Effector memory CD4-positive, alpha-beta T cell (primary cell): ENCODE measurements around the gene SCGB3A2.

Source experiments
- DNase-seq, 3 donors: peaks; one replicate each; pipeline ENCODE4 v3.0.0-alpha.2; 2020
- H3K27ac ChIP-seq: 2 replicates; pipeline ENCODE4 v1.7.0; 2013; ENCODE audit warnings: mild to moderate bottlenecking, low read length, moderate library complexity; ENCODE audit not compliant: insufficient read depth, poor library complexity, severe bottlenecking
- H3K27me3 ChIP-seq: replicated peaks from 2 replicates; pipeline ENCODE4 v1.7.0; 2013; ENCODE audit warnings: mild to moderate bottlenecking, low read length; ENCODE audit not compliant: insufficient read depth, control insufficient read depth, poor library complexity, severe bottlenecking
- H3K36me3 ChIP-seq: 2 replicates; pipeline ENCODE4 v1.7.0; 2013; ENCODE audit warnings: mild to moderate bottlenecking, low read length, moderate library complexity; ENCODE audit not compliant: control insufficient read depth, insufficient read depth
- H3K4me1 ChIP-seq: 2 replicates; pipeline ENCODE4 v1.7.0; 2013; ENCODE audit warnings: low read length, mild to moderate bottlenecking; ENCODE audit not compliant: control insufficient read depth, insufficient read depth, poor library complexity, severe bottlenecking
- H3K4me3 ChIP-seq: 2 replicates; pipeline ENCODE4 v1.7.0; 2013; ENCODE audit warnings: low read length, low read depth, mild to moderate bottlenecking; ENCODE audit not compliant: insufficient read depth, poor library complexity, severe bottlenecking
- H3K9me3 ChIP-seq: 2 replicates; pipeline ENCODE4 v1.7.0; 2013; ENCODE audit warnings: mild to moderate bottlenecking, low read length, moderate library complexity; ENCODE audit not compliant: control insufficient read depth
- total RNA-seq, 3 donors: gene quantifications; one replicate each; lab custom pipeline; 2026; lab: John Stamatoyannopoulos, UW

Gene SCGB3A2
- 0 reads per million in 3 donors for total RNA-seq

- H3K4me3 ChIP-seq, result no peak within 1 kb of the TSS
- H3K36me3 ChIP-seq, result no peaks in the 10 kb centered on the region
- no peaks in the 10 kb centered on the region for H3K9me3 ChIP-seq
- no peak for DNase-seq
- no peaks in the 10 kb centered on the region for H3K4me1 ChIP-seq
- no peak within 1 kb of the TSS for H3K27ac ChIP-seq
- H3K27me3 ChIP-seq, result no peaks in the 10 kb centered on the region
These were observed at the start of gene SCGB3A2 for GRCh38 chr5:147878066-147878759. Gene SCGB3A2, plus strand, starts transcription at chr5:147878711. Its CDS starts 93 bp downstream, at chr5:147878804.

- no peaks in the 10 kb centered on the region for H3K4me1 ChIP-seq
- H3K9me3 ChIP-seq, result no peaks in the 10 kb centered on the region
- H3K36me3 ChIP-seq, result no peaks in the 10 kb centered on the region
- H3K27ac ChIP-seq, result no peak overlapping the region
- DNase-seq, result no peak
- H3K4me3 ChIP-seq, result no peak overlapping the region
- H3K27me3 ChIP-seq, result no peaks in the 10 kb centered on the region
These were observed 48.5 kb upstream of the SCGB3A2 start for GRCh38 chr5:147830035-147830434.

GRCh38 chr5:147831465-147831864 lies 47.0 kb upstream of the SCGB3A2 start, which contains the start of gene SPINK1:
Gene SPINK1, minus strand, starts transcription at chr5:147831671. Its CDS starts 94 bp downstream, at chr5:147831577.
- Histone ChIP-seq H3K27me3 (no peaks in the 10 kb centered on the region), H3K4me3 (no peak within 1 kb of the TSS), H3K36me3 (no peaks in the 10 kb centered on the region), H3K4me1 (no peaks in the 10 kb centered on the region), H3K27ac (no peak within 1 kb of the TSS), H3K9me3 (no peaks in the 10 kb centered on the region)
- no peak for DNase-seq

- no peak for DNase-seq
- H3K4me3 ChIP-seq, result no peak overlapping the region
- H3K4me1 ChIP-seq, result no peaks in the 10 kb centered on the region
- H3K9me3 ChIP-seq, result no peaks in the 10 kb centered on the region
- H3K27ac ChIP-seq, result no peak overlapping the region
- no peaks in the 10 kb centered on the region for H3K36me3 ChIP-seq
- H3K27me3 ChIP-seq, result no peaks in the 10 kb centered on the region
These were observed 46.0 kb upstream of the SCGB3A2 start for GRCh38 chr5:147832541-147832940.

- no peak for DNase-seq
- Histone ChIP-seq H3K9me3 (no peaks in the 10 kb centered on the region), H3K27me3 (no peaks in the 10 kb centered on the region), H3K36me3 (no peaks in the 10 kb centered on the region), H3K27ac (no peak overlapping the region), H3K4me3 (no peak overlapping the region), H3K4me1 (no peaks in the 10 kb centered on the region)
These were observed 43.1 kb upstream of the SCGB3A2 start for GRCh38 chr5:147835386-147835798.

GRCh38 chr5:147836439-147836838 lies 42.1 kb upstream of the SCGB3A2 start:
- no peaks in the 10 kb centered on the region for H3K4me1 ChIP-seq
- H3K27ac ChIP-seq, result no peak overlapping the region
- H3K27me3 ChIP-seq, result no peaks in the 10 kb centered on the region
- H3K9me3 ChIP-seq, result no peaks in the 10 kb centered on the region
- no peak for DNase-seq
- no peak overlapping the region for H3K4me3 ChIP-seq
- H3K36me3 ChIP-seq, result no peaks in the 10 kb centered on the region

GRCh38 chr5:147842869-147843268 lies 35.6 kb upstream of the SCGB3A2 start:
- no peaks in the 10 kb centered on the region for H3K9me3 ChIP-seq
- H3K27me3 ChIP-seq, result no peaks in the 10 kb centered on the region
- no peak for DNase-seq
- no peaks in the 10 kb centered on the region for H3K36me3 ChIP-seq
- no peak overlapping the region for H3K27ac ChIP-seq
- H3K4me1 ChIP-seq, result no peaks in the 10 kb centered on the region
- no peak overlapping the region for H3K4me3 ChIP-seq

- no peaks in the 10 kb centered on the region for H3K9me3 ChIP-seq
- H3K27me3 ChIP-seq, result no peaks in the 10 kb centered on the region
- H3K27ac ChIP-seq, result no peak overlapping the region
- no peak overlapping the region for H3K4me3 ChIP-seq
- no peak for DNase-seq
- no peaks in the 10 kb centered on the region for H3K4me1 ChIP-seq
- no peaks in the 10 kb centered on the region for H3K36me3 ChIP-seq
These were observed 33.7 kb upstream of the SCGB3A2 start for GRCh38 chr5:147844846-147845245.

GRCh38 chr5:147845618-147846017 lies 32.9 kb upstream of the SCGB3A2 start:
- Histone ChIP-seq H3K27ac (no peak overlapping the region), H3K36me3 (no peaks in the 10 kb centered on the region), H3K27me3 (no peaks in the 10 kb centered on the region), H3K4me1 (no peaks in the 10 kb centered on the region), H3K4me3 (no peak overlapping the region), H3K9me3 (no peaks in the 10 kb centered on the region)
- no peak for DNase-seq

- H3K27me3 ChIP-seq, result no peaks in the 10 kb centered on the region
- no peaks in the 10 kb centered on the region for H3K9me3 ChIP-seq
- no peaks in the 10 kb centered on the region for H3K36me3 ChIP-seq
- no peak overlapping the region for H3K4me3 ChIP-seq
- H3K4me1 ChIP-seq, result no peaks in the 10 kb centered on the region
- no peak for DNase-seq
- no peak overlapping the region for H3K27ac ChIP-seq
These were observed 29.3 kb upstream of the SCGB3A2 start for GRCh38 chr5:147849226-147849625.
